Activated naive CD4-positive, alpha-beta T cell treated with anti-CD3 and anti-CD28 coated beads, Interleukin-2, amount 10 ng/mL, durations not matched to agents 7 days and 5 days (primary cell): ENCODE data around the gene CASQ2.

Source experiments
- CTCF ChIA-PET: fragments of 350-600 bp; sonication (Branson Sonifier 250); formaldehyde crosslinking; loops from one replicate; lab custom pipeline; 2021; ENCODE audit warnings: antibody characterized with exemption; lab: Charles Lee
- DNase-seq: peaks from one replicate; pipeline ENCODE4 v3.0.0-alpha.2; 2020
- H3K27ac Mint-ChIP-seq: one replicate; pipeline ENCODE4 v1.8.0; 2021; ENCODE audit warnings: mild to moderate bottlenecking, moderate library complexity, mixed read lengths
- H3K27me3 Mint-ChIP-seq: one replicate; pipeline ENCODE4 v1.8.0; 2021; ENCODE audit warnings: mild to moderate bottlenecking, mixed read lengths
- H3K36me3 Mint-ChIP-seq: one replicate; pipeline ENCODE4 v1.8.0; 2021; ENCODE audit warnings: mixed read lengths
- H3K4me1 Mint-ChIP-seq: one replicate; pipeline ENCODE4 v1.8.0; 2021; ENCODE audit warnings: mixed read lengths
- H3K4me3 Mint-ChIP-seq: one replicate; pipeline ENCODE4 v1.8.0; 2021; ENCODE audit warnings: mild to moderate bottlenecking, moderate library complexity, mixed read lengths
- H3K9me3 Mint-ChIP-seq: one replicate; pipeline ENCODE4 v1.8.0; 2021; ENCODE audit warnings: mixed read lengths

Gene CASQ2

GRCh38 chr1:115666702-115667101 lies 101.8 kb downstream of the CASQ2 start:
- Mint-ChIP-seq H3K27ac (no peak overlapping the region), H3K9me3 (peaks cover 2% of the 10 kb centered on the region), H3K27me3 (no peaks in the 10 kb centered on the region), H3K4me3 (no peak overlapping the region), H3K4me1 (peaks cover 14% of the 10 kb centered on the region), H3K36me3 (peaks cover 37% of the 10 kb centered on the region)
- no peak for DNase-seq
- CTCF ChIA-PET: no interaction called here

GRCh38 chr1:115666206-115666605 lies 102.3 kb downstream of the CASQ2 start:
- H3K27me3 Mint-ChIP-seq: no peaks in the 10 kb centered on the region
- H3K36me3 Mint-ChIP-seq: peaks cover 38% of the 10 kb centered on the region
- H3K27ac Mint-ChIP-seq: no peak overlapping the region
- peaks cover 2% of the 10 kb centered on the region for H3K9me3 Mint-ChIP-seq
- H3K4me1 Mint-ChIP-seq: peaks cover 14% of the 10 kb centered on the region
- CTCF ChIA-PET: no interaction called here
- H3K4me3 Mint-ChIP-seq: no peak overlapping the region
- no peak for DNase-seq

GRCh38 chr1:115665319-115666096 lies 103.0 kb downstream of the CASQ2 start:
- Mint-ChIP-seq H3K27ac (no peak overlapping the region), H3K36me3 (peaks cover 40% of the 10 kb centered on the region), H3K27me3 (no peaks in the 10 kb centered on the region), H3K9me3 (peaks cover 2% of the 10 kb centered on the region), H3K4me3 (no peak overlapping the region), H3K4me1 (peaks cover 12% of the 10 kb centered on the region)
- CTCF ChIA-PET: no interaction called here
- no peak for DNase-seq

DNA sequence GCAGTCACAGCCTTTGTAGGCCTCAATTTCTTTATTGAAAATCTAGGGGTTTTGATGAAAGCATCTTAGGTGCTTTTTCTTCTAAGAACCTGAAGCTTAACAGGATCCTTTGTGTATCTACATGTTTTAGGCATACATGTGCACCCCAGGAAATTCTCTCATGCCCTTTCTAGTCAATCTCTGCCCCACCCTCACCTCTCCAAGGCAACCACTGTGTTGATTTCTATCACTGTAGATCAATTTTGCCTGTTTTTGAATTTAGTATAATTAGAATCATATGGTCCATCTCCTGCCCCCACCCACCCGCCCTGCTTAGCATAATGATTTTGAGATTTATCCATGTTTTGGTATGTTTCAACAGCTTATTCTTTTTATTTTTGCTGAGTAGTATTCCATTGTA lies 107.4 kb downstream of the CASQ2 start:
- peaks cover 39% of the 10 kb centered on the region for H3K36me3 Mint-ChIP-seq
- CTCF ChIA-PET: interaction anchor here (1.2 kb wide), 1 partner anchor 45 kb away, joined by 3 read pairs; no protein-coding TSS in a partner anchor
- no peaks in the 10 kb centered on the region for H3K27me3 Mint-ChIP-seq
- no peak overlapping the region for H3K4me3 Mint-ChIP-seq
- DNase-seq: no peak
- no peaks in the 10 kb centered on the region for H3K9me3 Mint-ChIP-seq
- H3K27ac Mint-ChIP-seq: no peak overlapping the region
- peaks cover 8% of the 10 kb centered on the region for H3K4me1 Mint-ChIP-seq

DNA sequence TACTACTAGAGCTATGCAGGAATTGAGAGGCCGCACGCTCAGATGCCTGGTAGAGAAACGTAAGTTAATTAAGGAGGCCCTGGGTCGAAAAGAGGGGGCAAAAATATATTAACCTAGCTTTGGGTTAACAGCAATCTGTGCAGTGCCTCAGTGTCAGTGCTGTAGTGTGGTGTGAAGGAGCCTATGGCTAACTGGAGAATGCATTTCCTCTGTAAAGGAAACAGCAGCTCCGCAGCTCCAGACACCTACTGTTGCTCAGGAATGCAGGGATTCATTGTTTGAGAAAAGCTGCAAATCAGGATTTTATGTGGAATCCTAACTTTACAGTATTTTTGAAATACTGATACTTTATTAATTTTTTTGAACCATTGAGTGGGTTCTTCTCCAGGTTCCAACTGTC lies 108.4 kb downstream of the CASQ2 start:
- Mint-ChIP-seq H3K4me1 (peaks cover 16% of the 10 kb centered on the region), H3K4me3 (no peak overlapping the region), H3K9me3 (no peaks in the 10 kb centered on the region), H3K27ac (no peak overlapping the region), H3K27me3 (no peaks in the 10 kb centered on the region), H3K36me3 (peaks cover 36% of the 10 kb centered on the region)
- CTCF ChIA-PET: interaction anchor here (1.2 kb wide), 2 partner anchors 46 to 65 kb away, joined by 3 read pairs; no protein-coding TSS in a partner anchor
- no peak for DNase-seq

DNA sequence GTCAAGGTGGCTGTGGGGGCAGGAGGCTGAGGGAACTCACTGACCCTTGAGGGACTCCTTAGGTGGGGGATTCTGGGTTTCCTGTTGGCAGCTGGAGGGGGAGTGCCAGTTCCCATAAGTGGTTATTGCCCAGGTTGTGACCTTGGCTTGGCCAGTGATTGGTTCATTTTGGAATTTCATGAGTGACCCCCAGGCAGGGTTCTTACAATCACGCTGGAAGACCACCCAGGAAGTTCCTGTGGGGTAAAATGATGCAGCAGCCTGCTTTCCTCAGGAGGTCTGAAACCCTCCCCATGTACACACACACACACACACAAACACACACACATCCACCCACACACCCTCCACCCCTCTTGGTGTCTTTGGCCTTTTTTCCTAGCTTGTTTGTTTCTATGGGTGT lies 109.9 kb downstream of the CASQ2 start:
- Mint-ChIP-seq H3K4me1 (peaks cover 25% of the 10 kb centered on the region), H3K27me3 (no peaks in the 10 kb centered on the region), H3K36me3 (peaks cover 39% of the 10 kb centered on the region), H3K4me3 (no peak overlapping the region), H3K27ac (no peak overlapping the region), H3K9me3 (no peaks in the 10 kb centered on the region)
- no peak for DNase-seq
- CTCF ChIA-PET: interaction anchor here (0.9 kb wide), 1 partner anchor 11 kb away, joined by 3 read pairs; no protein-coding TSS in a partner anchor

DNA sequence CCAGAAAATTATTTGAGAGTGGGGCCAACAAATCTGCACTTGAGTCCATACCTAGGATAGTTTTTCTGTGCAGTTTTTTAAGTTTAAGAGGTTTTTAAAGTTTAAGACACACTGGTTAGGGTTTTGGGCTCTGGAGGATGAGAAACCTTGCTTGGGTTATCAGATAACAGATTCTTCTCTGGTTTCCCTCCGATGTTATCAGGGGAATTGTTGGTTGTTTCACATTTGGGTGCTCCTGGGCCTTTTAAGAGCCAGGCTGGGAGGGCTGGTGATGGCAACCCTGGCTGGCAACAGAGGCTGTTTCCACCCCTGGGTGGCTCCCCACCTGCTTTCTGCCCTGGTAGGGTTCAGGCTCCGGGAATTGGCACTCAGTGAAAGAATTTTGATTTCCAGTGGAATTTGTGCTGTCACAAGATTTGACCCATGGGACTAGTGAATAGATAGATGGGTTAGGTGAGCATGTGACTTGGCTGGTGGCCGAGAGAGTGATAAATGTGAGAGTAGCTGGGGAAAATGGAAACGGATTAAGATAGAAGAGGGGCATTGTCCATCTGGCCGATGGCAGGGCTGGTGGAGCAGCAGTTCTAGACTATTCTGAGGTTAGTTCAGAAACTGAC lies 111.9 kb downstream of the CASQ2 start:
- no peak for DNase-seq
- H3K36me3 Mint-ChIP-seq: peaks cover 43% of the 10 kb centered on the region
- no peaks in the 10 kb centered on the region for H3K9me3 Mint-ChIP-seq
- H3K27me3 Mint-ChIP-seq: no peaks in the 10 kb centered on the region
- CTCF ChIA-PET: no interaction called here
- peaks cover 25% of the 10 kb centered on the region for H3K4me1 Mint-ChIP-seq
- no peak overlapping the region for H3K4me3 Mint-ChIP-seq
- H3K27ac Mint-ChIP-seq: no peak overlapping the region

DNA sequence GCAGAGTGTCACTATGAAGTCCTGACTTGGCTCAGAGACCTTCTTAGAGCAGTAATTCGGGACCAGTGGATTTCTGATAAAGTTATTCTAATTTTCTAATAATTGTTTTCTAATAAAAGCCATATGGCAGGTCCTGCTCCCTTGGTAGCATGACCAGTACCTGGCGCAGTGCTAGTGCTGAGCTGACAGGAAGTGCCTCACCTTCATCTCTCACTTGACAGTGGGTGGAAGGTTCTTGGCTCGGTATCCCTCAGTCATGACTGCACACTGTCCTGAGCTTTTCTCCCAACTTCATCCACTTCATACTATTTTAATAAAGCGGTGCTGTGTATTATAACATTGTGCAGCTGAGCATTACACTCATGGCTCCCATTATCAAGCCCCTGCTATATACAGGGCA lies 112.6 kb downstream of the CASQ2 start:
- CTCF ChIA-PET: no interaction called here

GRCh38 chr1:115655306-115655663 lies 113.2 kb downstream of the CASQ2 start:
- CTCF ChIA-PET: no interaction called here
- no peak overlapping the region for H3K27ac Mint-ChIP-seq
- no peaks in the 10 kb centered on the region for H3K27me3 Mint-ChIP-seq
- no peak overlapping the region for H3K4me3 Mint-ChIP-seq
- H3K4me1 Mint-ChIP-seq: peaks cover 25% of the 10 kb centered on the region
- H3K9me3 Mint-ChIP-seq: no peaks in the 10 kb centered on the region
- DNase-seq: no peak
- H3K36me3 Mint-ChIP-seq: peaks cover 40% of the 10 kb centered on the region

More for the DNA sequence above, 112.6 kb downstream of the CASQ2 start:
- Mint-ChIP-seq H3K27ac (no peak overlapping the region), H3K27me3 (no peaks in the 10 kb centered on the region), H3K4me1 (peaks cover 25% of the 10 kb centered on the region), H3K4me3 (no peak overlapping the region), H3K9me3 (no peaks in the 10 kb centered on the region), H3K36me3 (peaks cover 40% of the 10 kb centered on the region)
- no peak for DNase-seq

GRCh38 chr1:115654663-115655305 lies 113.7 kb downstream of the CASQ2 start:
- Mint-ChIP-seq H3K36me3 (peaks cover 39% of the 10 kb centered on the region), H3K4me1 (peaks cover 25% of the 10 kb centered on the region), H3K4me3 (no peak overlapping the region), H3K27me3 (peaks cover 4% of the 10 kb centered on the region), H3K9me3 (no peaks in the 10 kb centered on the region), H3K27ac (no peak overlapping the region)
- DNase-seq: no peak
- CTCF ChIA-PET: interaction anchor here (0.6 kb wide), 1 partner anchor 807 kb away, joined by 4 read pairs; no protein-coding TSS in a partner anchor

DNA sequence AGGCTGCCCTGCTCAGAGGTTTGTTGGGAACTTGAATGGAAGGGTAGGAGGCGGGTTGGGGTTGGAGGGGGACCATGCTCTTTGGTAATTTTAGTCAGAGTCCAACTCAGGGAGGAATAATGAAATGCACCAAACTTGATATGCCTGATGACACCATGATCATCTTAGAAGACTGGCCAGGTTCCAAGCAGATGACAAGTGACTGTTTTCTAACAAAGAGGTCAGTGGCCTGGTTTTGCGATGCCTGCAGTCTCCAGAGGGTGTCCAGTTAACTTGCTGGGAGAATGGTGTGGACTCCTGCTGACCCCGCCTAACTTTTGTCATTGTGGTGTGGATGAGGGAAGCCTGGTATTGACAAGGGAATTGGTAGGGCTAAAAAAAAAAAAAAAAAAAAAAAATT lies 114.4 kb downstream of the CASQ2 start:
- Mint-ChIP-seq H3K4me3 (no peak overlapping the region), H3K27me3 (peaks cover 5% of the 10 kb centered on the region), H3K36me3 (peaks cover 38% of the 10 kb centered on the region), H3K4me1 (peaks cover 25% of the 10 kb centered on the region), H3K9me3 (no peaks in the 10 kb centered on the region), H3K27ac (no peak overlapping the region)
- CTCF ChIA-PET: interaction anchor here (0.6 kb wide), 1 partner anchor 806 kb away, joined by 4 read pairs; no protein-coding TSS in a partner anchor
- DNase-seq: no peak

GRCh38 chr1:115652236-115652788 lies 116.2 kb downstream of the CASQ2 start:
- no peak overlapping the region for H3K27ac Mint-ChIP-seq
- CTCF ChIA-PET: interaction anchor here (1.2 kb wide), 1 partner anchor 17 kb away, joined by 3 read pairs; no protein-coding TSS in a partner anchor
- DNase-seq: no peak

GRCh38 chr1:115651391-115651790 lies 117.1 kb downstream of the CASQ2 start:
- DNase-seq: no peak
- no peaks in the 10 kb centered on the region for H3K9me3 Mint-ChIP-seq
- no peak overlapping the region for H3K27ac Mint-ChIP-seq
- peaks cover 20% of the 10 kb centered on the region for H3K4me1 Mint-ChIP-seq
- CTCF ChIA-PET: no interaction called here
- H3K4me3 Mint-ChIP-seq: no peak overlapping the region
- peaks cover 5% of the 10 kb centered on the region for H3K27me3 Mint-ChIP-seq
- peaks cover 27% of the 10 kb centered on the region for H3K36me3 Mint-ChIP-seq

More at GRCh38 chr1:115652236-115652788, 116.2 kb downstream of the CASQ2 start:
- peaks cover 25% of the 10 kb centered on the region for H3K4me1 Mint-ChIP-seq
- peaks cover 5% of the 10 kb centered on the region for H3K27me3 Mint-ChIP-seq
- peaks cover 33% of the 10 kb centered on the region for H3K36me3 Mint-ChIP-seq
- no peak overlapping the region for H3K4me3 Mint-ChIP-seq
- H3K9me3 Mint-ChIP-seq: no peaks in the 10 kb centered on the region

- no peak overlapping the region for H3K27ac Mint-ChIP-seq
- H3K4me3 Mint-ChIP-seq: no peak overlapping the region
- CTCF ChIA-PET: no interaction called here
- H3K9me3 Mint-ChIP-seq: no peaks in the 10 kb centered on the region
- H3K27me3 Mint-ChIP-seq: peaks cover 5% of the 10 kb centered on the region
- H3K36me3 Mint-ChIP-seq: peaks cover 26% of the 10 kb centered on the region
- H3K4me1 Mint-ChIP-seq: peaks cover 15% of the 10 kb centered on the region
- no peak for DNase-seq
Observed at GRCh38 chr1:115650961-115651360, 117.6 kb downstream of the CASQ2 start.
